Calu3 (cell line): ENCODE data around the gene CP. TPM values are rescaled to one million over a fixed set of nuclear protein-coding genes. Genes with fewer than 3 reads are reported as not detected.
"Not testable (repeated sequence)": the region's sequence is repeated elsewhere in the genome, so short reads cannot be mapped to it uniquely, and the experiment has no call there.

Source experiments
- BruUV-seq: library from RNA; stranded (reverse); fragments of 400-500 nt; replicated peaks from 2 replicates; lab custom pipeline; 2021; lab: Mats Ljungman, UMichigan
- CTCF ChIA-PET: fragments of 300-600 bp; sonication (Branson Sonifier 250); formaldehyde crosslinking; loops from one replicate; lab custom pipeline; 2022; ENCODE audit warnings: antibody characterized with exemption; lab: Charles Lee
- DNase-seq: peaks from one replicate; pipeline ENCODE4 v3.0.0; 2022
- H3K27ac Mint-ChIP-seq: one replicate; pipeline ENCODE4 v1.8.0; 2022; ENCODE audit warnings: mixed read lengths; ENCODE audit not compliant: unreplicated experiment
- H3K27me3 Mint-ChIP-seq: one replicate; pipeline ENCODE4 v1.8.0; 2022; ENCODE audit warnings: mixed read lengths; ENCODE audit not compliant: unreplicated experiment
- H3K36me3 Mint-ChIP-seq: one replicate; pipeline ENCODE4 v1.8.0; 2022; ENCODE audit warnings: mild to moderate bottlenecking, moderate library complexity, mixed read lengths; ENCODE audit not compliant: insufficient read depth, unreplicated experiment
- H3K4me1 Mint-ChIP-seq: one replicate; pipeline ENCODE4 v1.8.0; 2022; ENCODE audit warnings: mild to moderate bottlenecking, low read depth, mixed read lengths; ENCODE audit not compliant: unreplicated experiment
- H3K4me3 Mint-ChIP-seq: one replicate; pipeline ENCODE4 v1.8.0; 2022; ENCODE audit warnings: mild to moderate bottlenecking, low read depth, moderate library complexity, mixed read lengths; ENCODE audit not compliant: unreplicated experiment
- H3K9me3 Mint-ChIP-seq: one replicate; pipeline ENCODE4 v1.8.0; 2022; ENCODE audit warnings: low read depth, mixed read lengths; ENCODE audit not compliant: unreplicated experiment
- CTCF ChIP-seq: fragments of 200-600 bp; IDR thresholded peaks from one replicate; pipeline ENCODE4 v1.8.0; 2022; ENCODE audit warnings: antibody characterized with exemption; ENCODE audit not compliant: unreplicated experiment
- intact Hi-C: fragments of 100-400 bp; cut with micrococcal nuclease; formaldehyde crosslinking; loops from one replicate; pipeline ENCODE4 v1.10.0; 2022; ENCODE audit not compliant: unreplicated experiment
- total RNA-seq: library from RNA; stranded (reverse); gene quantifications from 2 replicates; pipeline ENCODE4 v1.2.3, GENCODE V29; 2022

Gene CP
- total RNA-seq, 1 experiment from 2014 or later = 5.4 TPM

GRCh38 chr3:149227591-149228268 lies 6.1 kb upstream of the CP start:
- H3K9me3 Mint-ChIP-seq = no peaks in the 10 kb centered on the region
- no TSS peak for BruUV-seq
- peaks cover 54% of the 10 kb centered on the region for H3K4me1 Mint-ChIP-seq
- DNase-seq = no peak
- no peak for TF ChIP-seq CTCF
- intact Hi-C loops = no loop called here
- H3K4me3 Mint-ChIP-seq = no peak overlapping the region
- CTCF ChIA-PET = interaction anchor here (1.1 to 3.0 kb wide), 2 partner anchors 11 to 18 kb away, joined by 3 to 14 read pairs; no protein-coding TSS in a partner anchor
- H3K36me3 Mint-ChIP-seq = no peaks in the 10 kb centered on the region
- no peak overlapping the region for H3K27ac Mint-ChIP-seq
- no peaks in the 10 kb centered on the region for H3K27me3 Mint-ChIP-seq

- Mint-ChIP-seq H3K4me1 (peaks cover 53% of the 10 kb centered on the region), H3K36me3 (no peaks in the 10 kb centered on the region)
Observed at GRCh38 chr3:149226776-149227175, 5.1 kb upstream of the CP start.

GRCh38 chr3:149224736-149225594 lies 3.3 kb upstream of the CP start:
- intact Hi-C loops = loop anchor here (1.0 kb wide), 1 partner anchor 48 kb away; no protein-coding TSS in a partner anchor
- Mint-ChIP-seq H3K9me3 (no peaks in the 10 kb centered on the region), H3K27me3 (no peaks in the 10 kb centered on the region), H3K4me3 (peak overlapping the region; percentile 57), H3K36me3 (no peaks in the 10 kb centered on the region), H3K27ac (peak overlapping the region; percentile 75), H3K4me1 (peaks cover 58% of the 10 kb centered on the region)
- BruUV-seq = TSS peak; percentile 89
- no peak for TF ChIP-seq CTCF
- peak; percentile 73 for DNase-seq
- CTCF ChIA-PET = interaction anchor here (0.7 to 3.0 kb wide), 4 partner anchors 8 to 95 kb away, joined by 4 to 14 read pairs (median 4); no protein-coding TSS in a partner anchor

More at GRCh38 chr3:149226776-149227175, 5.1 kb upstream of the CP start:
- no peak for DNase-seq
- H3K27ac Mint-ChIP-seq = no peak overlapping the region
- no TSS peak for BruUV-seq
- H3K27me3 Mint-ChIP-seq = no peaks in the 10 kb centered on the region
- intact Hi-C loops = no loop called here
- H3K9me3 Mint-ChIP-seq = no peaks in the 10 kb centered on the region
- TF ChIP-seq CTCF = no peak
- H3K4me3 Mint-ChIP-seq = no peak overlapping the region
- CTCF ChIA-PET = interaction anchor here (0.6 to 3.0 kb wide), 2 partner anchors 10 to 15 kb away, joined by 3 to 14 read pairs; no protein-coding TSS in a partner anchor

- H3K4me3 Mint-ChIP-seq = no peak overlapping the region
- no peak for TF ChIP-seq CTCF
- H3K27me3 Mint-ChIP-seq = no peaks in the 10 kb centered on the region
- CTCF ChIA-PET = no interaction called here
- peaks cover 2% of the 10 kb centered on the region for H3K9me3 Mint-ChIP-seq
- H3K36me3 Mint-ChIP-seq = no peaks in the 10 kb centered on the region
- H3K27ac Mint-ChIP-seq = no peak overlapping the region
- H3K4me1 Mint-ChIP-seq = peaks cover 58% of the 10 kb centered on the region
- intact Hi-C loops = no loop called here
- no peak for DNase-seq
- no TSS peak for BruUV-seq
Observed at GRCh38 chr3:149223461-149223820, 1.8 kb upstream of the CP start.

- DNase-seq, H3K9me3 Mint-ChIP-seq, intact Hi-C loops, H3K36me3 Mint-ChIP-seq, CTCF ChIA-PET, H3K27ac Mint-ChIP-seq, BruUV-seq, H3K27me3 Mint-ChIP-seq, H3K4me3 Mint-ChIP-seq: not testable (repeated sequence)
- peaks cover 53% of the 10 kb centered on the region for H3K4me1 Mint-ChIP-seq
Observed at GRCh38 chr3:149219380-149220121, 2.1 kb downstream of the CP start.
